HepG2 (cell line): Measurements from ENCODE around the gene PCYOX1L. TPM values are rescaled to one million over a fixed set of nuclear protein-coding genes. Genes with fewer than 3 reads are reported as not detected.
A peak's percentile ranks its signal among the peaks of the same experiment; 100 is the strongest.

Source experiments
- ERF ChIP-seq: IDR thresholded peaks from 2 replicates; pipeline ENCODE4 v1.6.1; 2018; ENCODE audit warnings: missing biosample characterization, missing genetic modification reagents
- GTF2F1 ChIP-seq: fragments of 150-350 bp; IDR thresholded peaks from 2 replicates; pipeline ENCODE4 v1.6.1; 2014; ENCODE audit warnings: low read length
- KDM1A ChIP-seq: IDR thresholded peaks from 2 replicates; pipeline ENCODE4 v1.6.1; 2016; ENCODE audit warnings: missing compliant biosample characterization
- KDM6A ChIP-seq: IDR thresholded peaks from 2 replicates; pipeline ENCODE4 v1.6.1; 2016; ENCODE audit warnings: low read depth
- NCOR1 ChIP-seq: fragments of 200-600 bp; sonication (generic); IDR thresholded peaks from 2 replicates; pipeline ENCODE4 v1.7.0; 2017; ENCODE audit warnings: antibody characterized with exemption, low read length, borderline replicate concordance
- RAD51 ChIP-seq: fragments of 450-650 bp; IDR thresholded peaks from 2 replicates; pipeline ENCODE4 v1.6.1; 2016; ENCODE audit warnings: borderline replicate concordance
- SNAI1 ChIP-seq: sonication (generic); formaldehyde crosslinking; IDR thresholded peaks from 2 replicates; pipeline ENCODE4 v1.5.0; 2020; ENCODE audit warnings: mild to moderate bottlenecking, missing genetic modification reagents, borderline replicate concordance
- SOX5 ChIP-seq: IDR thresholded peaks from 2 replicates; pipeline ENCODE4 v1.6.1; 2016; ENCODE audit warnings: borderline replicate concordance
- TBP ChIP-seq: sonication (generic); formaldehyde crosslinking; IDR thresholded peaks from 2 replicates; pipeline ENCODE4 v1.5.0; 2020; ENCODE audit warnings: missing genetic modification reagents
- ZKSCAN1 ChIP-seq: fragments of 150-350 bp; IDR thresholded peaks from 2 replicates; pipeline ENCODE4 v1.6.1; 2014; ENCODE audit warnings: low read length
- ZNF768 ChIP-seq: sonication (generic); formaldehyde crosslinking; IDR thresholded peaks from 2 replicates; pipeline ENCODE4 v1.4.0; 2020; ENCODE audit warnings: missing genetic modification reagents
- polyA plus RNA-seq, 8 experiments: library from polyadenylated mRNA; depleted of rRNA in 3 of 8; stranded (reverse) in 7 of 8; unstranded in 1 of 8; fragments of >200 nt; fragmentation: Illumina TruSeq in 4 of 8; extraction: Trizol in 4 of 8; gene quantifications; 2 replicates each; pipeline versions ENCODE4 v1.2.1 to v1.2.3, GENCODE V29; 2011 to 2016; ENCODE audit warnings: low read depth in 4 of 8, missing spikeins in 1 of 8, mixed read lengths in 1 of 8; ENCODE audit not compliant: insufficient read depth in 1 of 8
- total RNA-seq, 5 experiments: library from RNA; depleted of rRNA; stranded (reverse); fragments of >200 nt; fragmentation: Illumina TruSeq; extraction: Trizol; gene quantifications; 2 replicates each; pipeline ENCODE4 v1.2.3, GENCODE V29; 2016; ENCODE audit warnings: low read depth in 1 of 5
- TF ChIP-seq, protein P1 (sequence below): sonication (generic); formaldehyde crosslinking; IDR thresholded peaks from 2 replicates; pipeline ENCODE4 v1.5.0; 2020; ENCODE audit warnings: missing genetic modification reagents
- TF ChIP-seq, protein P2 (sequence below): sonication (generic); formaldehyde crosslinking; IDR thresholded peaks from 2 replicates; pipeline ENCODE4 v1.4.0; 2020; ENCODE audit warnings: missing genetic modification reagents, borderline replicate concordance
- TF ChIP-seq, protein P3 (sequence below): sonication (generic); formaldehyde crosslinking; IDR thresholded peaks from 2 replicates; pipeline ENCODE4 v1.8.0; 2022; ENCODE audit warnings: missing genetic modification reagents, low read depth, mild to moderate bottlenecking, borderline replicate concordance
- TF ChIP-seq, protein P4 (sequence below): sonication (generic); formaldehyde crosslinking; IDR thresholded peaks from 2 replicates; pipeline ENCODE4 v1.4.0; 2020; ENCODE audit warnings: mild to moderate bottlenecking, missing genetic modification reagents
- TF ChIP-seq, protein P5 (sequence below): IDR thresholded peaks from 2 replicates; pipeline ENCODE4 v1.6.1; 2016; ENCODE audit warnings: mild to moderate bottlenecking
- TF ChIP-seq, protein P6 (sequence below): sonication (generic); formaldehyde crosslinking; IDR thresholded peaks from 2 replicates; pipeline ENCODE4 v1.5.0; 2020; ENCODE audit warnings: mild to moderate bottlenecking, missing genetic modification reagents, borderline replicate concordance
- TF ChIP-seq, protein P7 (sequence below): fragments of 450-650 bp; IDR thresholded peaks from 2 replicates; pipeline ENCODE4 v1.6.1; 2017; ENCODE audit warnings: mild to moderate bottlenecking

The PCYOX1L gene
- total and polyA plus RNA-seq, 2 of the 13 experiments (the other 11 are each of a cell fraction or from before 2014, with no cell fraction given): 1.00 to 3.7 TPM

DNA sequence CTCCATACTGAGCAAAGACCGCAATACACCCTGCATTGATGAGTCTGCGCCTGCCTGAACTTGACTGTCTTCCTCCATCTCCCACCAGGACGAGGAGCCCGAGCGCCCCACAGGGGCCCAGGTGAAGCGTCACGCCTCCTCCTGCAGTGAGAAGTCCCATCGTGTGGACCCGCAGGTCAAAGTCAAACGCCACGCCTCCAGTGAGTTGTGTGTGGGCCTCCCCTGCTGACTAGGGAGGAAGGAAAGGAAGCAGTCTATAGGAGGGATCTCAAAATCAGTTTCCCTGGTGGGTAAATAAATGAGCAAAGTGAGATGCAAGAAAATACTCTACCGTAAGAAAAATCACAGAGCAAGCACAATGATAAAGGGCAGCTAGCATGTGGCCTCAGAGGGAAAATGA lies 35.3 kb upstream of the PCYOX1L start (continued):
- TF ChIP-seq, protein P1, sequence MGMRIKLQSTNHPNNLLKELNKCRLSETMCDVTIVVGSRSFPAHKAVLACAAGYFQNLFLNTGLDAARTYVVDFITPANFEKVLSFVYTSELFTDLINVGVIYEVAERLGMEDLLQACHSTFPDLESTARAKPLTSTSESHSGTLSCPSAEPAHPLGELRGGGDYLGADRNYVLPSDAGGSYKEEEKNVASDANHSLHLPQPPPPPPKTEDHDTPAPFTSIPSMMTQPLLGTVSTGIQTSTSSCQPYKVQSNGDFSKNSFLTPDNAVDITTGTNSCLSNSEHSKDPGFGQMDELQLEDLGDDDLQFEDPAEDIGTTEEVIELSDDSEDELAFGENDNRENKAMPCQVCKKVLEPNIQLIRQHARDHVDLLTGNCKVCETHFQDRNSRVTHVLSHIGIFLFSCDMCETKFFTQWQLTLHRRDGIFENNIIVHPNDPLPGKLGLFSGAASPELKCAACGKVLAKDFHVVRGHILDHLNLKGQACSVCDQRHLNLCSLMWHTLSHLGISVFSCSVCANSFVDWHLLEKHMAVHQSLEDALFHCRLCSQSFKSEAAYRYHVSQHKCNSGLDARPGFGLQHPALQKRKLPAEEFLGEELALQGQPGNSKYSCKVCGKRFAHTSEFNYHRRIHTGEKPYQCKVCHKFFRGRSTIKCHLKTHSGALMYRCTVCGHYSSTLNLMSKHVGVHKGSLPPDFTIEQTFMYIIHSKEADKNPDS (CRISPR knock-in tag): no peak
- TF ChIP-seq RAD51: no peak
- peak; percentile 93 for TF ChIP-seq NCOR1
- TF ChIP-seq, protein P2, sequence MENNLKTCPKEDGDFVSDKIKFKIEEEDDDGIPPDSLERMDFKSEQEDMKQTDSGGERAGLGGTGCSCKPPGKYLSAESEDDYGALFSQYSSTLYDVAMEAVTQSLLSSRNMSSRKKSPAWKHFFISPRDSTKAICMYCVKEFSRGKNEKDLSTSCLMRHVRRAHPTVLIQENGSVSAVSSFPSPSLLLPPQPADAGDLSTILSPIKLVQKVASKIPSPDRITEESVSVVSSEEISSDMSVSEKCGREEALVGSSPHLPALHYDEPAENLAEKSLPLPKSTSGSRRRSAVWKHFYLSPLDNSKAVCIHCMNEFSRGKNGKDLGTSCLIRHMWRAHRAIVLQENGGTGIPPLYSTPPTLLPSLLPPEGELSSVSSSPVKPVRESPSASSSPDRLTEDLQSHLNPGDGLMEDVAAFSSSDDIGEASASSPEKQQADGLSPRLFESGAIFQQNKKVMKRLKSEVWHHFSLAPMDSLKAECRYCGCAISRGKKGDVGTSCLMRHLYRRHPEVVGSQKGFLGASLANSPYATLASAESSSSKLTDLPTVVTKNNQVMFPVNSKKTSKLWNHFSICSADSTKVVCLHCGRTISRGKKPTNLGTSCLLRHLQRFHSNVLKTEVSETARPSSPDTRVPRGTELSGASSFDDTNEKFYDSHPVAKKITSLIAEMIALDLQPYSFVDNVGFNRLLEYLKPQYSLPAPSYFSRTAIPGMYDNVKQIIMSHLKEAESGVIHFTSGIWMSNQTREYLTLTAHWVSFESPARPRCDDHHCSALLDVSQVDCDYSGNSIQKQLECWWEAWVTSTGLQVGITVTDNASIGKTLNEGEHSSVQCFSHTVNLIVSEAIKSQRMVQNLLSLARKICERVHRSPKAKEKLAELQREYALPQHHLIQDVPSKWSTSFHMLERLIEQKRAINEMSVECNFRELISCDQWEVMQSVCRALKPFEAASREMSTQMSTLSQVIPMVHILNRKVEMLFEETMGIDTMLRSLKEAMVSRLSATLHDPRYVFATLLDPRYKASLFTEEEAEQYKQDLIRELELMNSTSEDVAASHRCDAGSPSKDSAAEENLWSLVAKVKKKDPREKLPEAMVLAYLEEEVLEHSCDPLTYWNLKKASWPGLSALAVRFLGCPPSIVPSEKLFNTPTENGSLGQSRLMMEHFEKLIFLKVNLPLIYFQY (CRISPR knock-in tag): no peak
- TF ChIP-seq KDM6A: peak; percentile 79
- TF ChIP-seq, protein P3, sequence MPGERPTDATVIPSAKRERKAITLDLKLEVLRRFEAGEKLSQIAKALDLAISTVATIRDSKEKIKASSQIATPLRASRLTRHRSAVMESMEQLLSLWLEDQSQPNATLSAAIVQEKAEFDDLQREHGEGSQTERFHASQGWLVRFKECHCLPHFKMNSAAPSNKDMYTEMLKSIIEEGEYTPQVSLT (CRISPR knock-in tag): no peak
- peak; percentile 57; the same call in 1 of the 2 replicates for TF ChIP-seq KDM1A
- TF ChIP-seq SNAI1 (CRISPR knock-in tag): no peak
- TF ChIP-seq ERF (CRISPR knock-in tag): no peak
- TF ChIP-seq GTF2F1: no peak
- TF ChIP-seq, protein P4, sequence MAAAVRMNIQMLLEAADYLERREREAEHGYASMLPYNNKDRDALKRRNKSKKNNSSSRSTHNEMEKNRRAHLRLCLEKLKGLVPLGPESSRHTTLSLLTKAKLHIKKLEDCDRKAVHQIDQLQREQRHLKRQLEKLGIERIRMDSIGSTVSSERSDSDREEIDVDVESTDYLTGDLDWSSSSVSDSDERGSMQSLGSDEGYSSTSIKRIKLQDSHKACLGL (CRISPR knock-in tag): no peak
- TF ChIP-seq, protein P5, sequence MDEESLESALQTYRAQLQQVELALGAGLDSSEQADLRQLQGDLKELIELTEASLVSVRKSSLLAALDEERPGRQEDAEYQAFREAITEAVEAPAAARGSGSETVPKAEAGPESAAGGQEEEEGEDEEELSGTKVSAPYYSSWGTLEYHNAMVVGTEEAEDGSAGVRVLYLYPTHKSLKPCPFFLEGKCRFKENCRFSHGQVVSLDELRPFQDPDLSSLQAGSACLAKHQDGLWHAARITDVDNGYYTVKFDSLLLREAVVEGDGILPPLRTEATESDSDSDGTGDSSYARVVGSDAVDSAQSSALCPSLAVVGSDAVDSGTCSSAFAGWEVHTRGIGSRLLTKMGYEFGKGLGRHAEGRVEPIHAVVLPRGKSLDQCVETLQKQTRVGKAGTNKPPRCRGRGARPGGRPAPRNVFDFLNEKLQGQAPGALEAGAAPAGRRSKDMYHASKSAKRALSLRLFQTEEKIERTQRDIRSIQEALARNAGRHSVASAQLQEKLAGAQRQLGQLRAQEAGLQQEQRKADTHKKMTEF (CRISPR knock-in tag): no peak
- TF ChIP-seq TBP (CRISPR knock-in tag): no peak
- TF ChIP-seq, protein P6, sequence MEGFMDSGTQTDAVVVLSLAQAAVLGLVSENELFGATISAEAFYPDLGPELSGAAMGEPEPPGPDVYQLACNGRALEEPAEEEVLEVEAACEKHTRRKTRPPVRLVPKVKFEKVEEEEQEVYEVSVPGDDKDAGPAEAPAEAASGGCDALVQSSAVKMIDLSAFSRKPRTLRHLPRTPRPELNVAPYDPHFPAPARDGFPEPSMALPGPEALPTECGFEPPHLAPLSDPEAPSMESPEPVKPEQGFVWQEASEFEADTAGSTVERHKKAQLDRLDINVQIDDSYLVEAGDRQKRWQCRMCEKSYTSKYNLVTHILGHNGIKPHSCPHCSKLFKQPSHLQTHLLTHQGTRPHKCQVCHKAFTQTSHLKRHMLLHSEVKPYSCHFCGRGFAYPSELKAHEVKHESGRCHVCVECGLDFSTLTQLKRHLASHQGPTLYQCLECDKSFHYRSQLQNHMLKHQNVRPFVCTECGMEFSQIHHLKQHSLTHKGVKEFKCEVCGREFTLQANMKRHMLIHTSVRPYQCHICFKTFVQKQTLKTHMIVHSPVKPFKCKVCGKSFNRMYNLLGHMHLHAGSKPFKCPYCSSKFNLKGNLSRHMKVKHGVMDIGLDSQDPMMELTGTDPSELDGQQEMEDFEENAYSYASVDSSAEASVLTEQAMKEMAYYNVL (CRISPR knock-in tag): 0 out of 2 replicates have a peak, but pooled peaks have one; percentile 27
- TF ChIP-seq, protein P7, sequence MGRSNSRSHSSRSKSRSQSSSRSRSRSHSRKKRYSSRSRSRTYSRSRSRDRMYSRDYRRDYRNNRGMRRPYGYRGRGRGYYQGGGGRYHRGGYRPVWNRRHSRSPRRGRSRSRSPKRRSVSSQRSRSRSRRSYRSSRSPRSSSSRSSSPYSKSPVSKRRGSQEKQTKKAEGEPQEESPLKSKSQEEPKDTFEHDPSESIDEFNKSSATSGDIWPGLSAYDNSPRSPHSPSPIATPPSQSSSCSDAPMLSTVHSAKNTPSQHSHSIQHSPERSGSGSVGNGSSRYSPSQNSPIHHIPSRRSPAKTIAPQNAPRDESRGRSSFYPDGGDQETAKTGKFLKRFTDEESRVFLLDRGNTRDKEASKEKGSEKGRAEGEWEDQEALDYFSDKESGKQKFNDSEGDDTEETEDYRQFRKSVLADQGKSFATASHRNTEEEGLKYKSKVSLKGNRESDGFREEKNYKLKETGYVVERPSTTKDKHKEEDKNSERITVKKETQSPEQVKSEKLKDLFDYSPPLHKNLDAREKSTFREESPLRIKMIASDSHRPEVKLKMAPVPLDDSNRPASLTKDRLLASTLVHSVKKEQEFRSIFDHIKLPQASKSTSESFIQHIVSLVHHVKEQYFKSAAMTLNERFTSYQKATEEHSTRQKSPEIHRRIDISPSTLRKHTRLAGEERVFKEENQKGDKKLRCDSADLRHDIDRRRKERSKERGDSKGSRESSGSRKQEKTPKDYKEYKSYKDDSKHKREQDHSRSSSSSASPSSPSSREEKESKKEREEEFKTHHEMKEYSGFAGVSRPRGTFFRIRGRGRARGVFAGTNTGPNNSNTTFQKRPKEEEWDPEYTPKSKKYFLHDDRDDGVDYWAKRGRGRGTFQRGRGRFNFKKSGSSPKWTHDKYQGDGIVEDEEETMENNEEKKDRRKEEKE: no peak
- TF ChIP-seq ZNF768: no peak
- peak; percentile 39; the same call in 1 of the 2 replicates for TF ChIP-seq SOX5 (CRISPR knock-in tag)
- TF ChIP-seq ZKSCAN1: no peak
